Activated CD4-positive, CD25-positive, alpha-beta regulatory T cell treated with anti-CD3 and anti-CD28 coated beads, Interleukin-2, amount 50 U/mL, for 72 hours (primary cell): ENCODE results near the gene AMTN.

Experiments used
- DNase-seq: peaks from one replicate; pipeline ENCODE4 v3.0.0; 2021

Gene AMTN

GRCh38 chr4:70564033-70564432 lies 45.7 kb downstream of the AMTN start:
- DNase-seq, result no peak

- no peak for DNase-seq
Measured at GRCh38 chr4:70570796-70571195, 52.4 kb downstream of the AMTN start.

- no peak for DNase-seq
Measured at GRCh38 chr4:70571772-70572171, 53.4 kb downstream of the AMTN start.

- DNase-seq, result no peak
Measured at GRCh38 chr4:70575964-70576363, 57.6 kb downstream of the AMTN start.

- no peak for DNase-seq
Measured at GRCh38 chr4:70577220-70577927, 59.0 kb downstream of the AMTN start.

GRCh38 chr4:70581980-70582379 lies 63.6 kb downstream of the AMTN start:
- DNase-seq, result no peak
